Ascending aorta (tissue), 2 donors: Measurements from ENCODE around the gene DIP2A. TPM values are rescaled to one million over a fixed set of nuclear protein-coding genes. Genes with fewer than 3 reads are reported as not detected.

ENCODE experiments used
- DNase-seq, 2 donors: peaks; one replicate each; pipeline ENCODE4 v3.0.0-alpha.2; 2019; ENCODE audit warnings: low spot score in 2 of 2
- H3K27ac ChIP-seq, 2 donors: fragments of 200-600 bp; sonication (generic); one replicate each; pipeline ENCODE4 v1.5.1; 2016 to 2017; ENCODE audit warnings: mild to moderate bottlenecking in 1 of 2
- H3K27me3 ChIP-seq: fragments of 200-600 bp; sonication (generic); one replicate; pipeline ENCODE4 v1.5.1; 2017
- H3K36me3 ChIP-seq, 2 donors: fragments of 200-600 bp; sonication (generic); one replicate each; pipeline ENCODE4 v1.5.1; 2016
- H3K4me1 ChIP-seq, 2 donors: fragments of 200-600 bp; sonication (generic); one replicate each; pipeline ENCODE4 v1.5.1; 2016 to 2017; ENCODE audit warnings: mild to moderate bottlenecking in 1 of 2
- H3K4me3 ChIP-seq, 2 donors: fragments of 200-600 bp; sonication (generic); one replicate each; pipeline ENCODE4 v1.5.1; 2016 to 2017; ENCODE audit warnings: mild to moderate bottlenecking in 1 of 2
- H3K9me3 ChIP-seq, 2 donors: fragments of 200-600 bp; sonication (generic); one replicate each; pipeline ENCODE4 v1.5.1; 2016
- intact Hi-C: fragments of 100-400 bp; cut with DNase I; formaldehyde crosslinking; loops from one replicate; pipeline ENCODE4 v1.15.1; 2023
- total RNA-seq: library from RNA; depleted of rRNA; stranded (reverse); fragments of >200 nt; gene quantifications from one replicate; pipeline ENCODE4 v1.1.0, GENCODE V29; 2016
- TF ChIP-seq, protein P1 (sequence below), 3 experiments: fragments of 200-600 bp in 2 of 3; fragments of 450-650 bp in 1 of 3; sonication (generic) in 2 of 3; IDR thresholded peaks; one replicate each; pipeline ENCODE4 v1.5.1; 2016 to 2019; ENCODE audit warnings: antibody characterized with exemption in 3 of 3, mild to moderate bottlenecking in 1 of 3, moderate library complexity in 1 of 3

Gene DIP2A
- total RNA-seq, 1 donor from 2014 or later, result 72.8 TPM

DNA sequence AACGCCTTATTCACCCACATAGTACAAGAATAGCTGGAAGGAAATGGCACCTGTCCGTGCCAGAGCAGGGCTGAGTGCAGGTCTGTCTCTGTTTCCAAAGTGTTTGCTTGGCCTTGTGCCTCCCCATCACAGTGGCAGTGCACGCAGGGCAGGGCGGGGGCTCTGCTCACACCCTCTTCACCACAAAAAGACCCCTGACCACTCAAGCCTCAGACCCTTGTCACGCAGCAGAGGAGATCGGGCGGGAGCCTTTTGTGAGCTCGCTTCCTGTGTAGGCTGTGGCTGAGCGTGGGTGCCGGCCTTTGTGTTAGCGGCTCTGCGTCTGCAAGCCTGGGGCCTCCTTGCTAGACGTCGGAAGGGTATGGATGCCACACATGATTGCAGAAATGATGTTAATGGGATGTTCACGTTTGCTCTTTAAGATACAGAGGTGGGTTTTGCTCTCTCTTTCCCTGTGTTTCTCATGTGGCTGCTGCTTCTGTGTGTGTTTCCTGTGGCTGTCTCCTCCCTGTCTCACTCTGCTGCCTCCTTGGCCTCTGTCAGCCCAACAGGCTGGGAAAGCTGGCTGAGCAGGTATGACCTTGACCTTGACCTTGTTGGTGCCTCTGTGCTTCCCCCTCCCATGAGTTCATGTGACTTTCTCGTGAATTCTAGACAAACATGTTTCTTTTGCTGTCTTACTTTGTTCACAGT, 100.7 kb downstream of the DIP2A start:
- no peaks in the 10 kb centered on the region for H3K27me3 ChIP-seq
- H3K27ac ChIP-seq, result no peak overlapping the region
- H3K36me3 ChIP-seq, result peaks cover 43 to 96% of the 10 kb centered on the region in 2 donors
- H3K9me3 ChIP-seq, result no peaks in the 10 kb centered on the region
- DNase-seq, result no peak
- no peaks in the 10 kb centered on the region for H3K4me1 ChIP-seq
- no peak overlapping the region for H3K4me3 ChIP-seq
- TF ChIP-seq, protein P1, sequence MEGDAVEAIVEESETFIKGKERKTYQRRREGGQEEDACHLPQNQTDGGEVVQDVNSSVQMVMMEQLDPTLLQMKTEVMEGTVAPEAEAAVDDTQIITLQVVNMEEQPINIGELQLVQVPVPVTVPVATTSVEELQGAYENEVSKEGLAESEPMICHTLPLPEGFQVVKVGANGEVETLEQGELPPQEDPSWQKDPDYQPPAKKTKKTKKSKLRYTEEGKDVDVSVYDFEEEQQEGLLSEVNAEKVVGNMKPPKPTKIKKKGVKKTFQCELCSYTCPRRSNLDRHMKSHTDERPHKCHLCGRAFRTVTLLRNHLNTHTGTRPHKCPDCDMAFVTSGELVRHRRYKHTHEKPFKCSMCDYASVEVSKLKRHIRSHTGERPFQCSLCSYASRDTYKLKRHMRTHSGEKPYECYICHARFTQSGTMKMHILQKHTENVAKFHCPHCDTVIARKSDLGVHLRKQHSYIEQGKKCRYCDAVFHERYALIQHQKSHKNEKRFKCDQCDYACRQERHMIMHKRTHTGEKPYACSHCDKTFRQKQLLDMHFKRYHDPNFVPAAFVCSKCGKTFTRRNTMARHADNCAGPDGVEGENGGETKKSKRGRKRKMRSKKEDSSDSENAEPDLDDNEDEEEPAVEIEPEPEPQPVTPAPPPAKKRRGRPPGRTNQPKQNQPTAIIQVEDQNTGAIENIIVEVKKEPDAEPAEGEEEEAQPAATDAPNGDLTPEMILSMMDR (IDR thresholded peaks at IDR 0.05), result no peak
- intact Hi-C loops, result no loop called here

DNA sequence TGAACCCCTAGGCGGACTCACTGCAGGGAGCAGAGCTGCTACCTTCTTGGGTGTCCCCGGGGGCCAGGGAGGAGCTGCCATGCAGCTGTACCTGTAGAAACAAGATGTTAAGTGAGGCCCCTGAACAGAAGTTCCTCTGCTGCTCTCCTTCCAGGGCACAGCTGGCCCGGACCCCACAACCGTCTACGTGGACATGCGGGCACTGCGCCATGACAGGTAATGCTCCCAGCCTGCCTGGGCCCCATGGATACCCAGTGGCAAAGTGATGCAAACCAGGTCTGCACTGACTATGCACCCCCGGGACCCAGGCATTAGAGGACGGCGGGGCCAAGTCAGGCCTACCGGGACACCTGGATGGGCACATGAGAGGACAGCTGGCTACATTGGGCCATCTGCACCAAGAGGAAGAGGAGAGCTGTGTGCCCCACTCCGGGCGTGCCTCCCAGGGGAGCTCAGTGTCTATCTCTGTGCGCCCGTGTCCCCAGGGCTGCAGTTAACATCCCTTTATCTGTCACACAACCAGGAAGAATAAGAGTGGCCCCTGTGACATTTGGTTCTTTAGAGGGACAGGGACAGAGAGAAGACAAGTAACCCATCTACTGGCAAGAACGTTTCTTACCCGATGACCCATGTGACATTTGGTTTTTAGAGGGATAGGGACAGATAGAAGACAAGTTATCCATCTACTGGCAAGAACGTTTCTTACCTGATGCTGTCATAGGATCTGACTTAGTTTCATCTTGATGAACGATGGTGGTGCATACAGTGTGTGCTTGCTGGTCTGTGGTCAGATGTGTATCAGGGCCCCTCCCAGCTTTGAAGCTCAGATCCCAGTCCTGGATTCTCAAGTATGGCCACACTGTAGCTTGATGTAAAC, 102.1 kb downstream of the DIP2A start:
- peaks cover 43 to 96% of the 10 kb centered on the region in 2 donors for H3K36me3 ChIP-seq
- no peaks in the 10 kb centered on the region for H3K4me1 ChIP-seq
- TF ChIP-seq, protein P1 (IDR thresholded peaks at IDR 0.05), result no peak
- no peak overlapping the region for H3K27ac ChIP-seq
- no peaks in the 10 kb centered on the region for H3K9me3 ChIP-seq
- no peaks in the 10 kb centered on the region for H3K27me3 ChIP-seq
- intact Hi-C loops, result no loop called here
- no peak overlapping the region for H3K4me3 ChIP-seq
- DNase-seq, result no peak

DNA sequence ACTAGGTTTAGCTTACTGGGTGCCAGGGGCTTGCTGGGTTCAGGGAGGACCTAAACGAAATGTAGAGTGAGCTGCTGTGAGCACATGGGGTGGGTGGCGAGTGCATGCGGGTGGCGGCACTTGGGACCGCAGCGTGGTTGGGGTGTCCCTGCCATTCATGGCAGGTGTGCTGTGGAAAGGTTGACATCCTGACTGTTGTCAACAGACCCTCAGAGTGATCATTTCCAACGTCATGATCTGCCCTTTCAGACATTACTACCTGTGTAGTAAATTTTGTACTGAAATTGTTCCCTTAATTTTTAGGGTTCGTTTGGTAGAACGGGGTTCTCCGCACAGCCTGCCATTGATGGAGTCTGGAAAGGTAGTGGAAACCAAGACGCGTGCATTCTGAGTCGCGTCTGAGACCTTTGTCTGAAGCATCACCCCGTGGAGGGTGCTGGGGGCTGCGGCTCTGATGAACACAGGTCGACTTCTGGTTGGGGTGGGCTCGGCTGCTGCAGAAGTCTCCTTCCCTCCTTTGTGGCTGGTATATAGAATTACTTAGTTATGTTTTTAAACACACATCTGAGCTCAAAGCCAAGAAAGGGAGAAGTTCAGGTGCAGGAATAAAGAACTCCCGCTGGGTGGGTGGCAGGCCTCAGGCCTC, 102.9 kb downstream of the DIP2A start:
- no peaks in the 10 kb centered on the region for H3K27me3 ChIP-seq
- no peaks in the 10 kb centered on the region for H3K9me3 ChIP-seq
- TF ChIP-seq, protein P1 (IDR thresholded peaks at IDR 0.05), result no peak
- DNase-seq, result no peak
- intact Hi-C loops, result no loop called here
- H3K27ac ChIP-seq, result no peak overlapping the region
- H3K4me1 ChIP-seq, result no peaks in the 10 kb centered on the region
- peaks cover 44 to 96% of the 10 kb centered on the region in 2 donors for H3K36me3 ChIP-seq
- no peak overlapping the region for H3K4me3 ChIP-seq

DNA sequence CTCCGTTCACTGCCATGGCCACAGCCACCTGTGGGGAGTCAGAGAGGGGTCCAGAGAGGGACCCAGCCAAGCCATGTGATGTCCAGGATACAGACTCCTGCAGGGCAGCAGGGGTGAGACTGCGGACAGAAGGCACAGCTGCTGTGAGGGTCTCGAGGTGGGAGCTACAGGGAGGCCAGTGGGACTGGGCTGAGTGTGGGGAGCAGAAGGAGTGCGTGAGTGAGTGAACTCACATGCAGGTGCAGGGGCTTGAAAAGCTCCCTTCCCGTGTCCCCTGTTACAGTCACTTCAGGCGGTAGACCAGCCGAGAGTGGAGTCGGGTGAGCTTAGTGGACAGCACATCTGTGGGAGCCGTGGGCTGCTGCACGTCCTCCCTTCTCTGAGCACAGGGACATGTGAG, 103.8 kb downstream of the DIP2A start:
- TF ChIP-seq, protein P1 (IDR thresholded peaks at IDR 0.05), result no peak
- Histone ChIP-seq H3K9me3 (no peaks in the 10 kb centered on the region), H3K27ac (no peak overlapping the region), H3K4me1 (no peaks in the 10 kb centered on the region), H3K4me3 (no peak overlapping the region), H3K27me3 (no peaks in the 10 kb centered on the region), H3K36me3 (peaks cover 43 to 97% of the 10 kb centered on the region in 2 donors)
- no peak for DNase-seq
- intact Hi-C loops, result no loop called here

DNA sequence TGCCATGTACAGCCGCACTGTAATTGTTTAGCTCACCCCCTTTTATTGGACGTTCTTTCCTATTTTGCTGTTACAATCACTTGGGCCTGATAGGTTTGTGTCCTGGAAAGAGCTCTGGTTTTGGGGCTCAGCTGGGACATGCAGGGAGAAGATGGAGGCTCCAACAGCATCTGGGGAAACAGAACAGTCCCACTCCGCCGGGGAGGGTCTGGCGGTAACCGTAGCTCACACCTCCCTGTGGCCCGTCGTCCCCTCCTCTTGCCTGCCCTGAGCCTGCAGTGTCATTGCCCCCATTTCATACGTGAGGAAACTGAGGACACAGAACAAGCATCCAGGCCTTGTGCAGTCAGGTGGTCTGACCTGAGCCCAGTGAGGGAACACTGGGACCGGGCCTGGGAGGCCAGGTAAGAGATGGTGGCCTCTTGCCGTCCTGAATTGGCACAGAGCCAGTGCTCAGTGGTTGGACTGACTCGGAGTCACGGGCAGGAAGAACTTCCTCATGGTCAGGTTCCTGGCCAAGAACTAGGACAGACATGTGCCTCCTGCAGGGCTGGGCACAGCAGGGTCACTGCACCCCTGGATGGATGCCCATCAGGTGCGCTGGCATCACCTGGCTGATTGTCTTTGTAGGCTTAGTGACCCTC, 104.4 kb downstream of the DIP2A start:
- peaks cover 41 to 97% of the 10 kb centered on the region in 2 donors for H3K36me3 ChIP-seq
- no peaks in the 10 kb centered on the region for H3K9me3 ChIP-seq
- no peak for DNase-seq
- intact Hi-C loops, result no loop called here
- H3K27me3 ChIP-seq, result no peaks in the 10 kb centered on the region
- no peaks in the 10 kb centered on the region for H3K4me1 ChIP-seq
- TF ChIP-seq, protein P1 (IDR thresholded peaks at IDR 0.05), result no peak
- H3K27ac ChIP-seq, result no peak overlapping the region
- no peak overlapping the region for H3K4me3 ChIP-seq
